GM18867 (cell line): ENCODE measurements around the gene H3-3A.

Experiments used
- ATAC-seq: cut with Tn5 transposase; IDR thresholded peaks from one replicate; pipeline ENCODE4 v1.9.1; 2021; ENCODE audit warnings: mild to moderate bottlenecking, moderate library complexity; ENCODE audit not compliant: unreplicated experiment

H3-3A gene

DNA sequence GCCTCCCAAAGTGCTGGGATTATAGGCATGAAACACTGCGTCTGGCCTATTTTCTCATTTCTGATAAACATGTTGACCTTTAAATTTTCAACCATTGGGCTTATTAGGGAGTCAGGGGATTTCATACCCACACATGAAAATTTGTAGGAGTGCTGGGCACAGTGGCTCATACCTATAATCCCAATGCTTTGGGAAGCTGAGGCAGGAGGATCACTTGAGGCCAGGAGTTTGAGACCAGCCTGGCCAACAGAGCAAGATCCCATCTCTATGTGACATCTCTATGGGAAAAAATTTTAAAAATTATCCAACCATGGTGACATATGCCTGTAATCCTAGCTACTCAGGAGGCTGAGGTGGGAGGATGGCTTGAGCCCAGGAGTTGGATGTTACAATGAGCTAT is 10.5 kb upstream of the H3-3A start:
- no peak for ATAC-seq

DNA sequence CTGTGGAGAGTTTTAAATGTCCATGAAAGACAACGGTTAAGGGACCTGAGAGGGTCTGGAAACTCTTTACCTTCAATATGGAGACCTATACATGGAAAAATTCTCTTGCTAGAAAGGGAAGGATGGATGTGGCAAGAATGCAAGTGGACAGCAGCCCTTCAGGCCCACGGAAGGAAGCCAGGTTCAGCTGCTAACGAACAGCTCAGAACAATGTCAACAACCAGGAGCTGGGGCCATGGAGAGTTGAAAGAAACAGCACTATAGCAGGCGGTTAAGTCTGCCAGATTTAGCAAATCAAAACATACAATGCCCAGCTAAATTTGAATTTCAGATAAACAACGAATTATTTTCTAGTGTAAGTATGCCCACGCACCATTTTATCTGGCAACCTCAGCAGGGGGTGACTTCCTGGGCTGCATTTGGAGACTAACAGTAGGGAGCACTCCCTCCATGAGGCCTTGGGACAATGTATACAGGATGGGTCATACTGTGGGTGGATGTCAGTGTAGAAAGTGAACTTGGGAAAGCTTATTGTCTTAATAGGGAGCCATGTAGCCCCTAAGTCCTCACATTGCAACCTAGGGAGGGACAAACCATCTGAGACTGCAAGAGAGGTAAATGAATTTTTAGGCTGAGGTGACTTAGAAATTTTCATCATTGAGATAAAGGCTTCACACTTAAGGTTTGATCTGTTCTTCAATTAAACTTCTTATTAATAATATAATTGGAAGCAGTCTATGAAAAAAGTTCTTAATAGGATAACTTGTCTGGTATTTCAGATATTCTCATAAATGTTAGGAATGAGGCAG is 7.8 kb upstream of the H3-3A start:
- ATAC-seq: no peak

DNA sequence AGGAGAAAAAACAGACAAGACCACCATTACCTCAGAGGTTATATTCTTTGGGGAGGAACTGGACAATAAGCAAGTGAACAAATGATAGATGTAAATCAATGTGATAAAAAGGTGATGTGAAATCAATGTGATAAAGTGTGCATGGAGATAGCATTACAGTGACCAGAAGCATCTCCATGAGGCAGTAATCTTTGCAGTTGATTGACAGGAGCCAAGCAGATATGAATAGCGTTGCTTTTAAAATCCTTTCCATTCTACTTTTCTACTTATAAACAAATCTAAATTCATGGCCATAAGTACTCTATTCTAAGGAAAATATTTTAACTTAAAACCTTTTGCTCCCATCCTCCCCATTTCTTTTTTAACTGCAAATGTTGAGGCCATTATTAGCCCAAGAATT is 2.8 kb upstream of the H3-3A start:
- no peak for ATAC-seq

DNA sequence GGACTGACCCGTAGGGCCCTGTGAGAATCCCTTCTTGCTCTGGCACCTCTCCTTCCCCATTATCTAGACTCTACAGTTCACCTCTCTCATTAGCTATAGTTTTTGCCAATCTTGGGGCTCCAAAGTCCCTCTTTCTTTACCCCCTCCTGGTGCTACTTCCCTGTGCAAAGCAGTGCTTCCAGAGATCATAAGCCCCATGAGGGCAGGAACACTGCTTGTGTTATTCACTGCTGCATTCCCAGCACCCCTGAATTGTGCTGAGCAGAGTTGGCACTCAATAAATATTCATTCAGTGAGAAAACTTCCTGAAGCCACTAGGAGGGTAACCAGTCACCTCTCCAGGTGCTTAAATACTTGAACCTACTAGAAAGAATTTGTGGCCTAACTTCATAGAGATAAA is 2.1 kb upstream of the H3-3A start:
- ATAC-seq: no peak

DNA sequence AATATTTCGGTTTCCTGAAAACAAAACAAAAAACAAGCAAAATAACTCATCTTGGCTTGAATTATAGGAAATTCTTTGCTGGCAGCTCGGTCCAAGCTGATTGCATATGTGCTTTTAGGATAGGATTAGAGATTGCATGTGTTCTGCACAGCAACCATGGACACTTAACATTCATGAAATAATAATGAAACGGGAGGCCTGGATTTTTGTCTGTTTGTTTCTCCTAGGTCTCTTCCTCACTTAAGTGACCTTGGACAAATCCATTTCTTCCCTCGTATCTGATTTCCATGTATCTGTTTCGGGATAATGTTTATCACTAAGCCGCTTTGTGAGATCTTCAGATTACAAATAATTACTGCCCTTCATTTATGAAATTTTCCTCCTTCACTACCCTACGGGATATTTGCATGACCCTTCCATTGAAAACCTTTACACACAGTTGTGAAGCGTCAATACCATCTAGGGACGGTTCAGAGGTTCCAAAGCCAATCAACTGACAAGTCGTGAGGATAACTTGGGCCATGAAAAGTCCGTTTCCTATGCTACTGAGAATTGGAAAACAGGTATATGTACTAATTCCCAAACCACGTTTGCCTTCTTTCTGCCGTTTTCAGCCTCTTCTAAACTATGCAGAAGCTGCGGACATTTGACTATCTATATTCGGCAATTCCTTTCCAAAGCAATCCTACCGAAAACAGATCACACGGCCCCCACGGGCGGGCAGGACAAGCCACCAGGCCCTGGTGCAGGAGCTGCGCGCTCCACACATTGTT is 1.3 kb upstream of the H3-3A start:
- no peak for ATAC-seq

DNA sequence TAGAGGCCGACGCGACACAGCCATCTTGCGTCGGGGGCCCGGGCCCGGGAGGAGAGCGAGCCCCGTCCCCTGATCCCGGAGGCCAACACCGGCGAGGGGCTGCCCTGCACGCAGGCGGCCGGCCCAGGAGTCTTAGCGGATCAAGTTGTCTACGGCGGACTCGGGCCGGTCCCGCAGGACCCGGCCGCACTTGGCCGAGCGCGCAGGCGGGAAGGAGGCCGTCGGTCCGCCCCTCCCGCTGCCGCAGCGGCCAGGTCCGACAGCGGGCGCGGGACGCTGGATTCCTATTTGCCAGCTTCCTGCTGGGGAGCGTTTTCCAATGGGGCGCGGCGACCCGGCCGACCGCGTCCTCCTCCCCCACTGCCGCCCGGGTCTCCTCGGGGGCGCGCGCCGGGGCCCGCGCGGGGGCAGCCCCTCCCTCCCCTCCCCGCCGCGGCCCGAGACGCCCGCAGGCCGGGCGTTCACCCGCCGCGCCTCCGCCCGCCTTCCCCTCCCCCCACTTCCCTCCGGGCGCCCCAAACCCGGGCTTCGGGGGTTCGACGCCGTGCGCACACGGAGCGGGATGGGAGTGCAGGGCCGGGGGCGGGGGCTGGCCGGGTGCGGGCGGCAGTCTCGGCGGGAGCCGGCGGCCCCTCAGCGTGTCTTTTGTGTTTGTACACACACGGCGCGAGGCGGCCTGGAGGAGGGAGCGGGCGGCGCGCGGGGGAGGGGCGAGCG is 517 bp upstream of the H3-3A start:
- peak; percentile 59 for ATAC-seq

DNA sequence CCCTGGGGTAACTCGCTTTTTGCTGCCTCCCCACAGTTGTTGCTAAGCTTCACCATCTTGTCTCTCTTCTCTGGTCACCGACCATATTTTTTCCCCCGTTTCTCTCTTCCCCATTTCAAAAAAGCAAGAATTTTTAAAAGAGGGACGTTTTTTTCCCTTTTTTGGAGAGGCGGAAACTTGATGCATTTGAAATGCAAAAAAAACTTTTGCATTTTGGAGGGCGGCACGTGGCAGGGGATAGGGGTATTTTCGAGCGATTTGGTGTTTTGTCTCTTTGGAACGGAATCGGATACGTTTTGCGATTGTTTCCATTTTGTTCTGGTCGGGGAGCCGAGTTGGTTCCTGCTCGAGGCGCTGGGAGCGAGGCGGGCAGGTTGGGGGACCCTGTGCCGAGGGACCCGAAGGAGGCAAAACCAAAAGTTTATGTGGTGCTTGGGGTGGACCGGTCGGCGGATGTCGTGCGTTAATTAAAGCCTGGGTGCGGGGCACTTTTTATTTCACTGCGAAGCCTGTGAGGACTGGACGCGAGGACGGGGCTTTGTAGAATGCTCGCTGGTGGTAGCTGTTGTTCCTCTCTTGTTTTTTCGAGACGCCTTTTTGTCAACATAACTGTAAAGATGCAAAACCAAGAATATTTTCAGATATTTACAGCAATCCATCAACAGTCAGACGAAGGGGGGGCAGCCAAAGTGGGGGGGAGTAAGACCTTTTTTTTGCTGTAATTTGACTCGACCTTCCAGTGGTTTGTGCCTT is 884 bp downstream of the H3-3A start:
- peak; percentile 4 for ATAC-seq

DNA sequence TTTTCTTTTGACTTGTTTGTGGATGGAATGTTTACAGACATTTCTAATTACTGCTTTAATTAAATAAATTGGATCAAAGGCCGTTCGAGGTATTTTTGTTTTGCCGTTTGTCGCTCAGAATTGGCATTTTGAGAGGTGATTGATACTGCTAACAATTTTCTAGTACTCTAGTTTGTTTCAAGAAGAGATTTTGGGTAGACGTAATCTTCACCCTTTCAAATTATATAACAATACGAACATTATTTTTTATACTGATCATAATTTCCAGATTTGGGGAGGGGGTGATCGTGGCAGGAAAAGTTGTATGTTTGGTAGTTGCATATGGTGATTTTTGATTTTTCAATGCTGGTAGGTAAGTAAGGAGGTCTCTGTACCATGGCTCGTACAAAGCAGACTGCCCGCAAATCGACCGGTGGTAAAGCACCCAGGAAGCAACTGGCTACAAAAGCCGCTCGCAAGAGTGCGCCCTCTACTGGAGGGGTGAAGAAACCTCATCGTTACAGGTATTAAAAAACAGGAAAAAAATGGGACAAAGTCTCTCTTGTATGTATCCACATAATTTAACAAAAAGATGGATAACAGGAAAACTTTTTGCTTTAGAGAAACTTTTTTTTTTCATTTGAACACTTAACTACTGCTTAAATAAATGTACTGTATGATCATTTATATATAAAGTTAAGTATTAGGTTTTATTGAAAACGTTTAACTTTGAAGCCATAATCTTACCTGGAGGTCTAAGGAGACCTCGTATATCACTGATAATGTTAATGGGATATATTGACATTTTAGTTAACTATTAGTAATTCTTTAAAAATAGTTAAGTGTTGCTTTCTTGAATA is 1.7 kb downstream of the H3-3A start:
- ATAC-seq: no peak

DNA sequence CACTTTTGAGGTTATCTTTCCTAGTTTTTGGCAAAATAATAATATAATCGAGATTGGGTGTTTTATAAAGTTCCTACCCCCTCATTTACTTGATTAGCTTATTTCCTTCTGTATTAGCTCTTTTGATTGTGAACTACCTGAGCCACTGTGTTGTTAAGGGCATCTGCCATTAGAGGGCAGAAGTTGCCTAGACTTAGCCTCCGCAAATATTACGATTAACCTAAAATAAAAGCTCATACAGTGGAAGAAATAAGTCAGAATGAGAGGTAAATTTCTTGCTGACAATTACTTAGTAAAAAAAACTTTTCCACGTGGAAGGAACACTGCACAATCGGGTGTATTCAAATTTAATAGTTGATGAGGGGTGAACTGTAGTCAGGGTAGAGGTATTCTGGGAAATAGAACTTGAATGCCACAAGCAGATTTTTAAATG is 2.3 kb downstream of the H3-3A start:
- ATAC-seq: no peak

DNA sequence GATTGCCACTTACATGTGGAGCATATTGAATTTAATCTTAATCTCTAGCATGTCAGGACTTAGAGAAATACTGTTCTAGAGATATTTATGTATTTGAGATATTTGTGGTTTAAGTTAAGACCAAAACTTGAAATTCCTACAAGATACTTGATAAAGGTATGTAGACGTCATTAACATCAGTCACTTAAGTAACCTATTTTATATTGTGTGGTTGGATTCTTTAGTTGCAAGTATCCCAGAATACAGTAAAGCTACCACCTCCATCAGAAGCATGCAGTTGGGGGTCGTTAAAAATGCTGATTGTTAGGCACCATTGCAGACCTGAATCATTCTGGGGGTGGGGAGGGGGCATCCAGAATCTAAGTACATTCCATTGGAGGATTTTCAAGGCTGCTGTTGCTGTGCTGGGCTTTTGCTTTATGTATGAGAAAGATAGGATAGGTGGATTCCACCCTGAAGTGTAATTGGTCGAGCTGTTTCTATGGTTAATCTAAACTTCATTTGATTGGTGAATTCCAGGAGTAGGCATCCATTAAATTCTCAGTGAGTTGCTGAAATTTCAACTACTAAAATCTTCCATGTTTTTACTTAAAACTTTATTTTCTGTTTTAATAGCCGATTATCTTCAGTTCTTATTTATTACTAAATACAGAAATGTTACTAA is 4.0 kb downstream of the H3-3A start:
- no peak for ATAC-seq

DNA sequence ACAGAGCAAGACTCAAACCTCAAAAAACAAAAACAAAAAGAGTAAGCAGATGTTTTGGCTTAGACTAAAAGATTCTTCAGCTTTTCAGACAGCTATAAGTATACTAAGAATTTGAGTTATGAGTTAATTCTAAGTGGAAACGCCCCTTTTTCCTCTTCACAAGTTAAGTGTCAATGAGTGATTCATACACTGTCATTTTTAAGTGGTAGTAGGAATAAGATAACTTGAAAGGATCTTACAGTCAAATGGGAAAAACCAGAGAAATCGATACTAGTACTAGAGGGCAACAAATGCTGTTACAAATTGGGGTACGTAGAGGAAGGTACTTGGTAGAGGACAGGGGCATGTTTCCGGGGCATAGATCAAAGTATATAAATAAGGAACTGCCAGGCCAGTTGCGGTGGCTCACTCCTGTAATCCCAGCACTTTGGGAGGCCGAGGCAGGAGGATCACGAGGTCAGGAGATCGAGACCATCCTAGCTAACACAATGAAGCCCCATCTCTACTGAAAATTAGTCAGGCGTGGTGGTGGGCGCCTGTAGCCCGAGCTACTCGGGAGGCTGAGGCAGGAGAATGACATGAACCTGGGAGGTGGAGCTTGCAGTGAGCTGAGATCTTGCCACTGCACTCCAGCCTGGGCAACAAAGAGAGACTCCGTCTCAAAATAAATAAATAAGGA is 7.4 kb downstream of the H3-3A start:
- ATAC-seq: no peak

DNA sequence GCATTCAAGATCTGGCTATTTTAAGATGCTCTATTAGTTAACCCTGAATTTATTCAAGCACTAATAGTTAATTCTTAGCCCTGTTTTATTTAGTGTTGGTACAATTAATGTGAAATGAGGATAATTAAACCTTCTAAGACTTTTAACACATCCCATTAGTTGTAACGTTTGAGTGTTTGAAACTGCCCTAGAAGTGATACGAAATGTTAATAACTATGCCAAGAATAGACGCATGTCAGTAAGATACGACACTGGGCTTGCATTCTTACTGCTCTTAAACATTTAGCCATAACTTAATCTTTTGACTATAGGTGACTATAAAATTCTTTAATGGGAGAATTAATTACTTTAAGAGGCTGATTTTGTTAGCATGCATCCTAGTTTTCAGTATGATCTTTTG is 9.8 kb downstream of the H3-3A start:
- no peak for ATAC-seq

DNA sequence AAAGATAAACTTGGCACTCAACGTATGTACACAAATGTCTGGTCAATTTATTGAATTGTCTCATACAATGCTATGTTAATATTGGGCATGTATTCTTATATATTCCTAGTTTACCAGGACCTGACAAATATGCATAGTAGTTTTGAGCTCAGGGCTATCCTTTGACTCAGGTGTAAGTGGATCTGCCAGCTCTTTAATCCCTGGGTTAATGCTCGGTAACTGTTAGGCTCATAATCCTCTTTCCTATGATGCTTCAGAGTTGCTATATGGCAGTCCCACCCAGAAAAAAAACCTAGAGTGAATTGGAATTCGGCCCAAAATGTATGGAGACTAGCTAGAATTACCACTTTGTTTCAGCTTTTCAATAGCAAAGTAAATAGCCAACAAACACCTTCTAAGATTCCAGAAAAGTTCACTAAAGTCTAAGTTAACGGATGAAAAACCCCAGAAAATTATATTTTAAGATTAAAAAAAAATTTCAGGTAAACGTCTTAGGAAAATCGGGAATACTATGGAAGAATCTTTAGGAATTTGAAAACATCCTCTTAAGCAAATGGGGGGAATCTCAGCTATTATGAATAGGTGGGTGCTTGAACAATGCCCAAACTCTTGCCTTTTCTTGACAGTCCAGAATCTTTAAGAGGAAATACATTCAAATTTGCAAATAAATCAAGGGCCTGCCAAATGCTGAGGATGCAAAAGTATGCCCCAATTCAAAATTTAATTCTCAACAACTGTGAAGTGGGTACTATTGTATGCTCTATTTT is 10.9 kb downstream of the H3-3A start:
- ATAC-seq: no peak

DNA sequence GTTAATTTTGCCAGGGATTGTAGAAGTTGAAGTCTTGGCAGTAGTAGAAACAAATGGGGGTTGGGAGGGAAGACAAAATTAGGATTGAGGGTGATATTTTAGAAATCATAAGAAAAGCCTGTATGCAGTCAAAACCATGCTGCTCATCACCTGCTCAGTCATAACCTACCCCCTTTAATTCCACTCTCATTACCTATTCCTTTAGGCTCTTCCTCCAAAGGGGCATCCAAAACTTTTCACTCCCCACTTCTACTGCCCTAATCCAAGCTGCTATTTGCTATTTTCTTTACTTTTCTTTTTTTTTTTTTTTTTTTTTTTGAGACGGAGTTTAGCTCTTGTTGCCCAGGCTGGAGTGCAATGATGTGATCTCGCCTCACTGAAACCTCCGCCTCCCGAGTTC is 11.5 kb downstream of the H3-3A start:
- no peak for ATAC-seq

DNA sequence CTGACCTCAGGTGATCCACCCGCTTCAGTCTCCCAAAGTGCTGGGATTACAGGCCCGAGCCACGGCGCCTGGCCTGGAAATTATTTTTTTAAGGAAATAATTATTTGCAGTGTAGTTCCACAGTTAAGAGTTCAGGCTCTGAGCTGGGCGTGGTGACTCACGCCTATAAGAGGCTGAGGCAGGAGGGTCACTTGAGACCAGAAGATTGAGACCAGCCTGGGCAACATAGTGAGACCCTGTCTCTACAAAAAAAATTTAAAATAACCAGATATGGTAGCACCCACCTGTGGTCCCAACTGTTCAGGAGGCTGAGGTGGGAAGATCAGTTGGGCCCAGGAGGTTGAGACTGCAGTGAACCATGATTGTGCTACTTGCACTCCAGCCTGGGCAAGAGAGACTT is 13.9 kb downstream of the H3-3A start:
- no peak for ATAC-seq

DNA sequence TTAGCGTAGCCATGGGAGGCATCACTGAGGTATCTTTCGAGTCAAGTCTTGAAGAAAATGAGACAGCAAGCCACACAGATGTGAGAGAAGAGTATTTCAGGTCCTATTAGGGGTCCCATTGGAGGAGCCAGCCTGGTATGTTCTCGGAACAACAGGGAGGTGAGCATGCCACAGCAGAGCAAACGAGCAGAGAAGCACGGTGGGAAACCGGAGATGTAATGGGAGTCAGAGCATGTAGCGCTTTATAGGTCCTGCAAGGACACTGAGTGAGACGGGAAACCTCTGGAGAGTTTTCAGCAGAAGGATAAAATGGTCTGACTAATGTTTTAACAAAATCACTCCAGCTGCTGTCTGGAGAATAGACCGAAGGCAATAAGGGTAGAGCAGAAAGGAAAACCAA is 15.9 kb downstream of the H3-3A start:
- no peak for ATAC-seq

DNA sequence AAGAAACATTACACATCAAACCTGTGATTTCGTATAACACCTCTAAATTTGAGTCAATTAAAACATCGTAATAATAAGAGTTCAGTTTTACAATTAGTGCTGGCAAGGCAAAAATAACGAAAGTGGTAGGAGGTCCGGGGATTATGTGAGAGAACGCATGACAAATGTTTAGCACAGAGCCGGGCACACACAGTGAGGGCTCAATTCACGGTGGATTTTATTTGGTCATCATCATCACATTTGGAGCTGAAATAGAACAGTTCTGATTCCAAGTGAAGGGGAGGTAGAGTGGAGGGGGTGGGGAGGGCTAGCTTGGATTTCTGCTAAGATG is 20.0 kb downstream of the H3-3A start:
- no peak for ATAC-seq

DNA sequence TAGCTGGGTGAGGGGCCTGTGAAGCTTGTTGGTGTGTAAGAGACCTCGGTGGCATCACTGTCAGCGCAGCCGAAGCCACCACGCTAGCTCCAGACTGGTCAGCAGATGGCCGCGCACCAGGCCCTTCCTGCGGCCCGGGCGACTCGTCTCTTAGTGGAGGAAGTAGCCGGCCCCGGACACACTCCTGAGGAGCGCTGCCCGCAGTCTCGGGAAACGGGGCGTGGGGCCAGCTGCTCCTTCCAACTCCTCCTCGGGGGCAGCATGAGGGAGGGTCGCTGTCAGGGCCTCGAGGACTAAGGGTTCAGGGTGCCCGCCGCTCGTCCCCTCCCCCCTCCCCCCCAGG is 20.4 kb downstream of the H3-3A start:
- ATAC-seq: peak; percentile 21
